ENCODE results near the gene PDE6D. TPM values are rescaled to one million over a fixed set of nuclear protein-coding genes. Genes with fewer than 3 reads are reported as not detected.

Gene PDE6D
- total RNA-seq, 1 experiment from 2014 or later: 31.4 TPM

- no peaks in the 10 kb centered on the region for H3K4me1 ChIP-seq (ENCODE audit: control insufficient read depth, insufficient read depth, low read length)
- H3K4me3 ChIP-seq (ENCODE audit: low read depth in 2 of 2, low read length in 2 of 2): no peak overlapping the region
- H3K27ac ChIP-seq (ENCODE audit: low read length): no peak overlapping the region
- CTCF ChIA-PET: no interaction called here
- BruUV-seq (replicated peaks): no TSS peak
- H3K9me3 ChIP-seq (ENCODE audit: control insufficient read depth, insufficient read depth, low read depth, low read length): no peaks in the 10 kb centered on the region
- ATAC-seq: no peak
- TF ChIP-seq TCF7L2 (IDR thresholded peaks at IDR 0.05; ENCODE audit: low read depth, low read length) (no peak), POLR2AphosphoS5 (IDR thresholded peaks at IDR 0.05; ENCODE audit: low read depth, low read length) (no peak)
- POLR2A ChIA-PET: no interaction called here
- no peaks in the 10 kb centered on the region for H3K36me3 ChIP-seq (ENCODE audit: control insufficient read depth, insufficient read depth, low read length)
- intact Hi-C loops (cut with micrococcal nuclease; ENCODE audit: unreplicated experiment) (no loop called here), in situ Hi-C loops (cut with HindIII; ENCODE audit: low pct_unique_long_range_greater_than_20kb, low sequenced_read_pairs) (no loop called here)
- H3K27me3 ChIP-seq (ENCODE audit: control insufficient read depth, insufficient read depth, low read length): no peaks in the 10 kb centered on the region
- DNase-seq (ENCODE audit: low read depth, low spot score): no peak
Measured at GRCh38 chr2:231725476-231725875, 55.6 kb downstream of the PDE6D start.

DNA sequence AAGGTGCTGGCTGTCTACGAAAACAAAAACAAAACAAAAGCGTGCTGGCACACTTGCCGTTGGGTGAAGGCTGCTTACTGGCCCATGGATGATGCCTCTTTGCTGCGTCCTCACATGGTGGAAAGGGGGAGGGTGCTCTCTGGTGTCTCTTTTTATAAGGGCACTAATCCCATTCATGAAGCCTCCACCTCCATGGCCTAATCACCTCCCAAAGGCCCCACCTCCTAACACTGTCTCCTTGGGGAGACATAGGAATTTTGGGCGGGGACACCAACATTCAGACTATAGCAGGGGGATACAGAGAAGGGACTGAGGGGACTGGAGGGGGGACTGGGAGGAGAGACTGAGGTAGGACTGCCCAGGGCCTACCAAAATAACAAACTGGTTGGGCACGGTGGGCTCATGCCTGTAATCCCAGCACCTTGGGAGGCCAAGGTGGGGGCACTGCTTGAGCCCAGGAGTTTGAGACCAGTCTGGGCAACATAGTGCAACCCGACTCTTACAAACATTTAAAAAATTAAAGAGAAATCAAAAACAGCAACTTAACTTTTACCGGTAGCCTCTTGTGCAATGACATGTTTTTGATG lies 58.3 kb downstream of the PDE6D start:
- POLR2A ChIA-PET: no interaction called here
- in situ Hi-C loops (cut with HindIII; ENCODE audit: low pct_unique_long_range_greater_than_20kb, low sequenced_read_pairs): no loop called here
- no peak for ATAC-seq

More for the DNA sequence above, 58.3 kb downstream of the PDE6D start:
- TF ChIP-seq, protein P1, sequence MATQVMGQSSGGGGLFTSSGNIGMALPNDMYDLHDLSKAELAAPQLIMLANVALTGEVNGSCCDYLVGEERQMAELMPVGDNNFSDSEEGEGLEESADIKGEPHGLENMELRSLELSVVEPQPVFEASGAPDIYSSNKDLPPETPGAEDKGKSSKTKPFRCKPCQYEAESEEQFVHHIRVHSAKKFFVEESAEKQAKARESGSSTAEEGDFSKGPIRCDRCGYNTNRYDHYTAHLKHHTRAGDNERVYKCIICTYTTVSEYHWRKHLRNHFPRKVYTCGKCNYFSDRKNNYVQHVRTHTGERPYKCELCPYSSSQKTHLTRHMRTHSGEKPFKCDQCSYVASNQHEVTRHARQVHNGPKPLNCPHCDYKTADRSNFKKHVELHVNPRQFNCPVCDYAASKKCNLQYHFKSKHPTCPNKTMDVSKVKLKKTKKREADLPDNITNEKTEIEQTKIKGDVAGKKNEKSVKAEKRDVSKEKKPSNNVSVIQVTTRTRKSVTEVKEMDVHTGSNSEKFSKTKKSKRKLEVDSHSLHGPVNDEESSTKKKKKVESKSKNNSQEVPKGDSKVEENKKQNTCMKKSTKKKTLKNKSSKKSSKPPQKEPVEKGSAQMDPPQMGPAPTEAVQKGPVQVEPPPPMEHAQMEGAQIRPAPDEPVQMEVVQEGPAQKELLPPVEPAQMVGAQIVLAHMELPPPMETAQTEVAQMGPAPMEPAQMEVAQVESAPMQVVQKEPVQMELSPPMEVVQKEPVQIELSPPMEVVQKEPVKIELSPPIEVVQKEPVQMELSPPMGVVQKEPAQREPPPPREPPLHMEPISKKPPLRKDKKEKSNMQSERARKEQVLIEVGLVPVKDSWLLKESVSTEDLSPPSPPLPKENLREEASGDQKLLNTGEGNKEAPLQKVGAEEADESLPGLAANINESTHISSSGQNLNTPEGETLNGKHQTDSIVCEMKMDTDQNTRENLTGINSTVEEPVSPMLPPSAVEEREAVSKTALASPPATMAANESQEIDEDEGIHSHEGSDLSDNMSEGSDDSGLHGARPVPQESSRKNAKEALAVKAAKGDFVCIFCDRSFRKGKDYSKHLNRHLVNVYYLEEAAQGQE (IDR thresholded peaks at IDR 0.05; ENCODE audit: insufficient read depth in 1 of 2, low read depth in 2 of 2, low read length in 1 of 2): no peak
- TF ChIP-seq TCF7L2 (IDR thresholded peaks at IDR 0.05; ENCODE audit: low read depth, low read length) (no peak), POLR2AphosphoS5 (IDR thresholded peaks at IDR 0.05; ENCODE audit: low read depth, low read length) (no peak), CTCF (IDR thresholded peaks at IDR 0.05) (no peak), SIN3A (IDR thresholded peaks at IDR 0.05; ENCODE audit: borderline replicate concordance, insufficient read depth, low read depth, low read length) (no peak)
- no peaks in the 10 kb centered on the region for H3K36me3 ChIP-seq (ENCODE audit: control insufficient read depth, insufficient read depth, low read length)
- no peaks in the 10 kb centered on the region for H3K27me3 ChIP-seq (ENCODE audit: control insufficient read depth, insufficient read depth, low read length)
- intact Hi-C loops (cut with micrococcal nuclease; ENCODE audit: unreplicated experiment): no loop called here
- no peaks in the 10 kb centered on the region for H3K4me1 ChIP-seq (ENCODE audit: control insufficient read depth, insufficient read depth, low read length)
- no peak overlapping the region for H3K4me3 ChIP-seq (ENCODE audit: low read depth in 2 of 2, low read length in 2 of 2)
- BruUV-seq (replicated peaks): no TSS peak
- CTCF ChIA-PET: no interaction called here
- DNase-seq (ENCODE audit: low read depth, low spot score): no peak
- H3K9me3 ChIP-seq (ENCODE audit: control insufficient read depth, insufficient read depth, low read depth, low read length): no peaks in the 10 kb centered on the region
- H3K27ac ChIP-seq (ENCODE audit: low read length): no peak overlapping the region
